Muscle of back (tissue), 11 donors: ENCODE data around the gene NCSTN. TPM values are rescaled to one million over a fixed set of nuclear protein-coding genes. Genes with fewer than 3 reads are reported as not detected.

ENCODE experiments used
- DNase-seq, 3 donors: peaks; one replicate each; pipeline versions ENCODE4 v3.0.0 to v3.0.0-alpha.2; 2013
- polyA plus RNA-seq, 10 donors: library from polyadenylated mRNA; unstranded; fragments of 120-200 nt; gene quantifications; one replicate each; pipeline ENCODE4 v1.2.1, GENCODE V29; 2013; ENCODE audit not compliant: insufficient read length in 10 of 10

The NCSTN gene
- polyA plus RNA-seq, 10 donors = 80.1 to 117 (median 99.3) TPM

DNA sequence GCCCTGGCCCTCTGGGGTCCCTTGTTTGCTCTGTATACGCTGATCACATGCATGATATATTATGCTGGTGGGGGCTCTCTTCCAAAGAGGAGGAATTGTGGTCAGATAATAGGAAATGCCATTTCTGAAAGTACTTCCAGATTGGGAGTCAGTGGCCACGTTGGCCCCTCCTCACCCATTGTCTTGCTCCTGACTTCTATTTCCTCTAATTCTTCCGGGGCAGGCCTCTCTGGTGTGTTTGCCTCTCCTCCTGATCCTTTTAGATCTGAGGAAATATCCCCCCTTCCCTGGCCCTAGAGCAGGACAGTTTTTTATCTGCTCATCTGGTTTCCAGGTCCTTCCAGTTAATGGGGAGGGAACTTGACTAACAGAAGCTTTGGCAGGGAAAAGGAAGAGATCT is 60.1 kb downstream of the NCSTN start:
- no peak for DNase-seq

DNA sequence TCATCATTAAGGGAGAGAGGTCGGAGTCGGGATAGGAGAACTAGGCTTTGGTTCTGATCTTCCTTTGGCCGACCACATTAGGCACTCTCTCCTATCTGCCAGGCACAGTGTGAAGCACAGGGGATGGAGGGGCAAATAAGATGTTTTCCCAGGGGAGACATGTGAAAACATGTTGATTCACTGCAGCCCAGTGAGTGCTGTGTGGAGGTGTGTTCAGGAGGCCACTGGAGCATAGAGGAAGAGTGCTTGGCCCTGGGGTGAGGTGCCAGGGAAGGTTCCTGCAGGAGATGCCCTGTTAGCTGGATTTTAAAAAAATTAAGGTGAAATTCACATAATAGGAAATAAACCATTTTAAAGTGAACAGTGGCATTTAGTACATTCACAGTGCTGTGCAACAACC is 60.9 kb downstream of the NCSTN start:
- DNase-seq = no peak

DNA sequence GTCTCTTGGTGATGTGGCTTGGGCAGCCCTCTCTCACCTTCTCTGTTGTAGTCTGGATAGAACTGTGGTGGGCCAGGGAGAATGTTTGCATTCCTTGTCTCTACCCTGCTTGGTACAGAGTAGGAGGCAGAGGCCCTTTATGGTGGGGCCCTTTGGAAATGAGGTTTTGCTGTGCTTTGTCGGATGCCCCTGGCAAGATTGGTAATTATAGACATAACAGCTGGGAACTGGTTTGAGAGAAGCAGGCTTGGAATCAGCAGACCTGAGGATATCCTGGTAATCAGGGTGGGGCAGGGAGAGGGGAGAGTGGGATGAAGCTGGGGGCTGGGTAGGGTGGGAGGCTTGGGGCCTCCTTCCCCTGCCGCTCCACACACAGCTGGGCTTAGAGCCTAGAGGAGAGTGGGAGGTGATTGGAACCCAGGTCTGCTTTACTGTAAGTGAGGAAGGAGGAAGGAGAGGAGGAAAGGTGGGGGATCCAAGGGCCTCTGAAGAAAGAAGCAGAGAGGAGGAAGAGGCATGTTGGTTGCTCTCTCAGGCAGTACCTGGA is 62.2 kb downstream of the NCSTN start:
- no peak for DNase-seq

DNA sequence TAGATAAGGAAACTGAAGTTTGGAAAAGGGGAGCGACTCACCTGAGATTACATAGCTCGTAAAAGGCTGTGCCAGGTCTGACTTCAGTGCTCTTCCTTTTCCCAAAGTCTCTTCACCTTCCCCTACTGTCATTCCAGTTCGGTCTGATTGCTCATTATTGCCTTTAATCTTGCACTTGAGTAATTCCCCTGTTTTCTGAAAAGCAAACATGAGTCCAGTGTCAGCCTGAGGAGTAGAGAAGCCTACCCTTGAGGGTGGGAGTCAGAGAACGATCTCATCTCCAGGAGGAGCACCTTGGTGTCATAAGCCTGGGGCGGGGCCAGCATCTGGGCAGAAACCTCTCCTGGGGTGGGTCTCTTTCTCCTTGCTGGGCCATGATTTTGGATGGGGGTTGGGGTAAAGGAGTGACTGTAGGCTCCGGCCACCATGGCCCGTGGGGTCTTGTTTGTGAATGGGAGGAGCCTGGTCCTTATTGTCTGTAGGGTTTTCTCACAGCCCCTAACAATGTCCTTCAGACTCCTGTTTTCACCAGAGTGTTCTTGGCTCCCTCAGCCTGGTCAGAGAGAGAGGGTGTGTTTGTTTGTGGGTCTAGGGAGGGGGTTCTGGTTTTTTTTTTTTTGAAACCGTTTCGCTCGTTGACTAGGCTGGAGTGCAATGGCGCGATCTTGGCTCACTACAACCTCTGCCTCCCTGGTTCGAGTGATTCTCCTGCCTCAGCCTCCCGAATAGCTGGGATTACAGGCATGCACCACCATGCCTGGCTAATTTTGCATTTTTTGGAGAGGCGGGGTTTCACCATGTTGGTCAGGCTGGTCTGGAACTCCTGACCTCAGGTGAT is 63.2 kb downstream of the NCSTN start:
- no peak for DNase-seq

DNA sequence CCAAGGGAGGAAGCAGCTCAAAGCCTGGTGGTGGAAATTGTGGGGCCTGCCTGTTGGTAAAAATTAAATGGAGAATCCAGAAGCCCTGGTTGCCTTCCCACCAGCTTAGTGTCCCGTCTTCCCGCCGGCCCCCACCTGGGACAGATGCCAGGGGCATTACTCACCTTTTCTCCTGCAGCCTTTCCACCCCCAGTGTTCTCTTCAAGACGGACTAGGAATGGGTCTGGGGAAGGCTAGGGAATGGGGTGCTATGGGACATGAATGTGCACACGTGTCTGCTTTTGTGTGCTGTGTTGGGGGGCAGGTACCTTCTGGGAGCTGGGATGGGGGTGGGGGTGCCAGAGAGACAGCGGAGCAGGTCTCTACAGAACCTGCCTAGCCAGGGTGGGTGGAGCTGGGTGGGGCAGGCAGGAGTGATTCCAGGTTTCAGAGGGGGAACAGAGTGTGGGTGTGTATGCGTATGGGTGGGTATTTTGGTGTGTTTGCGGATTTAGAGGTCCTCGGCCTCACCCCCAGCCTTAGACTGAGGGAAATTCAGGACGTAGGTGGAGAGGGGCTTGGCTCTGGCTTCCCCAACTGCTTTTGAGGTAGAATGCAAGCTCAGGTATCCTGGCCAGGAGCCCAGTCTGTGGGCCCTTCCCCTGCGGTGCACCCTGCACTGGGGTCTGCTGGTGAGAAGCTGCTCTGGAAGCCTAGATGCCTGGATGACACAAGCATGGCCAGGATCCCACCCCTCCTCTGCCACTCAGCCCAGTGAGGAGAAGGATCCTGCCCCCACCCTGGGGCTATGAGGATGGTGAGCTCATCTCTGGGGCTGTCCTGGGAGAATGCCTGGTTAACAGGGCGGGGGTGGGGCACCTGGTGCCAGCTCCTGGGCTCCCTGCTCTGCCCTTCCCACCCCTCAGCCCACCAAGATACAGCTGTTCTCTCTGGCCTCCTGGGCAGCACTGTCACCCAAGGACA is 64.9 kb downstream of the NCSTN start:
- no peak for DNase-seq

Other genes starting within 250 kb of the NCSTN start
- 10 to 100 TPM; 13.6 to 22.9 (median 18.2) TPM for gene IGSF8, start 244.8 kb upstream of the NCSTN start, polyA plus RNA-seq
- 100 to 1,000 TPM in 2 of 10 donors, 10 to 100 TPM in 8; 30.5 to 114 (median 76.2) TPM for gene ATP1A2, start 227.6 kb upstream of the NCSTN start, polyA plus RNA-seq
- 1 to 10 TPM in 9 of 10 donors, under 1 TPM in 1; 0.71 to 6.2 (median 2.3) TPM for gene ATP1A4, start 191.8 kb upstream of the NCSTN start, polyA plus RNA-seq
- 1,000 to 10,000 TPM in 3 of 10 donors, 100 to 1,000 TPM in 7; 185 to 1,204 (median 914) TPM for gene CASQ1, start 152.8 kb upstream of the NCSTN start, polyA plus RNA-seq
- 100 to 1,000 TPM; 121 to 156 (median 135) TPM for gene PEA15, start 138.0 kb upstream of the NCSTN start, polyA plus RNA-seq
- gene DCAF8, start 80.8 kb upstream of the NCSTN start, polyA plus RNA-seq = 100 to 1,000 TPM in 5 of 10 donors, 10 to 100 TPM in 5; 70.9 to 136 (median 93.2) TPM
- 10 to 100 TPM; 39.7 to 48.4 (median 43.9) TPM for gene PEX19, start 58.2 kb upstream of the NCSTN start, polyA plus RNA-seq
- 100 to 1,000 TPM; 109 to 178 (median 136) TPM for gene COPA, start 133 bp upstream of the NCSTN start, polyA plus RNA-seq
- gene NHLH1, start 23.7 kb downstream of the NCSTN start, polyA plus RNA-seq = under 1 TPM; 0.23 to 0.68 (median 0.38) TPM
- gene VANGL2, start 57.2 kb downstream of the NCSTN start, polyA plus RNA-seq = 10 to 100 TPM in 3 of 10 donors, 1 to 10 TPM in 7; 7.5 to 18.7 (median 9.6) TPM
- 1 to 10 TPM in 1 of 10 donors, under 1 TPM in 8, not detected in 1; 0.09 to 3.0 (median 0.15) TPM for gene SLAMF6, start 179.9 kb downstream of the NCSTN start, polyA plus RNA-seq
- 1 to 10 TPM in 9 of 10 donors, under 1 TPM in 1; 0.71 to 3.8 (median 1.8) TPM for gene CD84, start 236.1 kb downstream of the NCSTN start, polyA plus RNA-seq